Stomach (tissue), 4 donors: ENCODE data around the gene CNTN5.

ENCODE experiments used
- EP300 ChIP-seq: sonication (generic); formaldehyde crosslinking; IDR thresholded peaks from one replicate; pipeline ENCODE4 v1.6.1; 2017; ENCODE audit warnings: antibody characterized with exemption
- POLR2A ChIP-seq, 4 donors: fragments of 450-650 bp; IDR thresholded peaks; one replicate each; pipeline ENCODE4 v1.6.1; 2016; ENCODE audit warnings: antibody characterized with exemption in 4 of 4, control low read depth in 2 of 4, mild to moderate bottlenecking in 1 of 4, moderate library complexity in 1 of 4
- POLR2AphosphoS5 ChIP-seq, 3 donors: sonication (generic); formaldehyde crosslinking; IDR thresholded peaks; one replicate each; pipeline ENCODE4 v1.6.1; 2016; ENCODE audit warnings: antibody characterized with exemption in 3 of 3
- TF ChIP-seq, protein P1 (sequence below), 7 experiments: fragments of 450-650 bp in 4 of 7; fragments of 200-600 bp in 3 of 7; sonication (generic) in 3 of 7; IDR thresholded peaks; one replicate each; pipeline ENCODE4 v1.5.1; 2016 to 2019; ENCODE audit warnings: antibody characterized with exemption in 7 of 7, control low read depth in 2 of 7, mild to moderate bottlenecking in 1 of 7

GRCh38 chr11:100105255-100105981 lies 1084.7 kb downstream of the CNTN5 start:
- TF ChIP-seq POLR2A (IDR thresholded peaks at IDR 0.05) (no peak), POLR2AphosphoS5 (IDR thresholded peaks at IDR 0.05) (no peak), EP300 (no peak)
- TF ChIP-seq, protein P1, sequence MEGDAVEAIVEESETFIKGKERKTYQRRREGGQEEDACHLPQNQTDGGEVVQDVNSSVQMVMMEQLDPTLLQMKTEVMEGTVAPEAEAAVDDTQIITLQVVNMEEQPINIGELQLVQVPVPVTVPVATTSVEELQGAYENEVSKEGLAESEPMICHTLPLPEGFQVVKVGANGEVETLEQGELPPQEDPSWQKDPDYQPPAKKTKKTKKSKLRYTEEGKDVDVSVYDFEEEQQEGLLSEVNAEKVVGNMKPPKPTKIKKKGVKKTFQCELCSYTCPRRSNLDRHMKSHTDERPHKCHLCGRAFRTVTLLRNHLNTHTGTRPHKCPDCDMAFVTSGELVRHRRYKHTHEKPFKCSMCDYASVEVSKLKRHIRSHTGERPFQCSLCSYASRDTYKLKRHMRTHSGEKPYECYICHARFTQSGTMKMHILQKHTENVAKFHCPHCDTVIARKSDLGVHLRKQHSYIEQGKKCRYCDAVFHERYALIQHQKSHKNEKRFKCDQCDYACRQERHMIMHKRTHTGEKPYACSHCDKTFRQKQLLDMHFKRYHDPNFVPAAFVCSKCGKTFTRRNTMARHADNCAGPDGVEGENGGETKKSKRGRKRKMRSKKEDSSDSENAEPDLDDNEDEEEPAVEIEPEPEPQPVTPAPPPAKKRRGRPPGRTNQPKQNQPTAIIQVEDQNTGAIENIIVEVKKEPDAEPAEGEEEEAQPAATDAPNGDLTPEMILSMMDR (IDR thresholded peaks at IDR 0.05): no peak
